GM23338 (cell line): ENCODE results near the gene NDUFV1.

Experiments used
- CTCF ChIP-seq, 2 experiments: fragments of 200-600 bp in 1 of 2; sonication (generic) in 1 of 2; conservative IDR thresholded peaks; 2 replicates each; pipeline versions ENCODE4 v1.5.1 to v1.6.1; 2016 to 2017; ENCODE audit warnings: antibody characterized with exemption in 2 of 2, low read depth in 2 of 2, mild to moderate bottlenecking in 2 of 2, moderate library complexity in 1 of 2
- EZH2phosphoT487 ChIP-seq: fragments of 200-600 bp; sonication (generic); IDR thresholded peaks from one replicate; pipeline ENCODE4 v1.8.1; 2018; ENCODE audit warnings: antibody characterized with exemption; ENCODE audit not compliant: unreplicated experiment
- POLR2AphosphoS5 ChIP-seq: IDR thresholded peaks from 2 replicates; pipeline ENCODE4 v1.6.1; 2016; ENCODE audit warnings: antibody characterized with exemption, low read depth
- REST ChIP-seq: IDR thresholded peaks from one replicate; pipeline ENCODE4 v1.6.1; 2018; ENCODE audit warnings: antibody characterized with exemption; ENCODE audit not compliant: unreplicated experiment

GRCh38 chr11:67600324-67601029, 6.3 kb upstream of the NDUFV1 start:
- no peak for TF ChIP-seq CTCF (conservative IDR thresholded peaks at IDR 0.05; ENCODE audit: low read depth in 2 of 2)
- no peak for TF ChIP-seq REST
- TF ChIP-seq EZH2phosphoT487: no peak
- no peak for TF ChIP-seq POLR2AphosphoS5
